Stomach (tissue), 4 donors: ENCODE measurements around the gene TSGA10IP.

ENCODE experiments used
- EP300 ChIP-seq: sonication (generic); formaldehyde crosslinking; IDR thresholded peaks from one replicate; pipeline ENCODE4 v1.6.1; 2017; ENCODE audit warnings: antibody characterized with exemption
- POLR2A ChIP-seq, 4 donors: fragments of 450-650 bp; IDR thresholded peaks; one replicate each; pipeline ENCODE4 v1.6.1; 2016; ENCODE audit warnings: antibody characterized with exemption in 4 of 4, control low read depth in 2 of 4, mild to moderate bottlenecking in 1 of 4, moderate library complexity in 1 of 4
- TF ChIP-seq, protein P1 (sequence below), 7 experiments: fragments of 450-650 bp in 4 of 7; fragments of 200-600 bp in 3 of 7; sonication (generic) in 3 of 7; IDR thresholded peaks; one replicate each; pipeline ENCODE4 v1.5.1; 2016 to 2019; ENCODE audit warnings: antibody characterized with exemption in 7 of 7, control low read depth in 2 of 7, mild to moderate bottlenecking in 1 of 7

- no peak for TF ChIP-seq EP300
- no peak for TF ChIP-seq POLR2A (IDR thresholded peaks at IDR 0.05)
- TF ChIP-seq, protein P1, sequence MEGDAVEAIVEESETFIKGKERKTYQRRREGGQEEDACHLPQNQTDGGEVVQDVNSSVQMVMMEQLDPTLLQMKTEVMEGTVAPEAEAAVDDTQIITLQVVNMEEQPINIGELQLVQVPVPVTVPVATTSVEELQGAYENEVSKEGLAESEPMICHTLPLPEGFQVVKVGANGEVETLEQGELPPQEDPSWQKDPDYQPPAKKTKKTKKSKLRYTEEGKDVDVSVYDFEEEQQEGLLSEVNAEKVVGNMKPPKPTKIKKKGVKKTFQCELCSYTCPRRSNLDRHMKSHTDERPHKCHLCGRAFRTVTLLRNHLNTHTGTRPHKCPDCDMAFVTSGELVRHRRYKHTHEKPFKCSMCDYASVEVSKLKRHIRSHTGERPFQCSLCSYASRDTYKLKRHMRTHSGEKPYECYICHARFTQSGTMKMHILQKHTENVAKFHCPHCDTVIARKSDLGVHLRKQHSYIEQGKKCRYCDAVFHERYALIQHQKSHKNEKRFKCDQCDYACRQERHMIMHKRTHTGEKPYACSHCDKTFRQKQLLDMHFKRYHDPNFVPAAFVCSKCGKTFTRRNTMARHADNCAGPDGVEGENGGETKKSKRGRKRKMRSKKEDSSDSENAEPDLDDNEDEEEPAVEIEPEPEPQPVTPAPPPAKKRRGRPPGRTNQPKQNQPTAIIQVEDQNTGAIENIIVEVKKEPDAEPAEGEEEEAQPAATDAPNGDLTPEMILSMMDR (IDR thresholded peaks at IDR 0.05), result no peak
Observed at GRCh38 chr11:65983589-65983987, 38.3 kb downstream of the TSGA10IP start.
